HG03378 (cell line): Measurements from ENCODE around the gene PLEKHN1.
"Not testable (repeated sequence)": the region's sequence is repeated elsewhere in the genome, so short reads cannot be mapped to it uniquely, and the experiment has no call there.

Experiments
- ATAC-seq: cut with Tn5 transposase; IDR thresholded peaks from one replicate; pipeline ENCODE4 v1.9.1; 2021; ENCODE audit warnings: mild to moderate bottlenecking, moderate library complexity; ENCODE audit not compliant: unreplicated experiment

The PLEKHN1 gene

DNA sequence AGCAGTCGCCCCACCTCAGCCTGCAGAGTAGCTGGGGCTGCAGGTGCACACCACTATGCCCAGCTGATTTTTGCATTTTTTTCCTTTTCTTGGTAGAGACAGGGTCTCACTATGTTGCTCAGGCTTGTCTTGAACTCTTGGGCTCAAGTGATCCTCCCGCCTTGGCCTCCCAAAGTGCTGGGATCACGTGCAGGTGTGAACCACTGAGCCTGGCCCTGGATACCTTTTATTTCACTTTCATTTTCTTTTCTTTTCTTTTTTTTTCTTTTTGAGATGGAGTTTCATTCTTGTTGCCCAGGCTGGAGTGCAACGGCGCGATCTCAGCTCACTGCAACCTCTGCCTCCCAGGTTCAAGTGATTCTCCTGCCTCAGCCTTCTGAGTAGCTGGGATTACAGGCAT lies 25.0 kb downstream of the PLEKHN1 start:
- not testable (repeated sequence) for ATAC-seq

DNA sequence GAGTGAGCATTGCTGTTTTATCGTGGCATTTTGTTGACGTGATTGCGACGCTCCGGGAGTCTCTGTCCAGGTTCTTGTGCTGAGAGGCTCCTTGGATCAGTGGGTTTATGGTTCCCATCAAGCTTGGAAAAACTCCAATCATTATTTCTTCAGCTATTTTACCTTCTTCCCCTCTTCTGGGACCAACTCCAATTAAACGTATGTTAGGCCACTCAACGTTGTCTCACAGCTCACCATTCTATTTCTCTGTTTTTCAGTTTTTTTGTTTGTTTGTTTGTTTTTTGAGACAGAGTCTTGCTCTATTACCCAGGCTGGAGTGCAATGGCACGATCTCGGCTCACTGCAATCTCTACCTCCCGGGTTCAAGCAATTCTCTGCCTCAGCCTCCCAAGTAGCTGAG lies 25.6 kb downstream of the PLEKHN1 start:
- no peak for ATAC-seq

DNA sequence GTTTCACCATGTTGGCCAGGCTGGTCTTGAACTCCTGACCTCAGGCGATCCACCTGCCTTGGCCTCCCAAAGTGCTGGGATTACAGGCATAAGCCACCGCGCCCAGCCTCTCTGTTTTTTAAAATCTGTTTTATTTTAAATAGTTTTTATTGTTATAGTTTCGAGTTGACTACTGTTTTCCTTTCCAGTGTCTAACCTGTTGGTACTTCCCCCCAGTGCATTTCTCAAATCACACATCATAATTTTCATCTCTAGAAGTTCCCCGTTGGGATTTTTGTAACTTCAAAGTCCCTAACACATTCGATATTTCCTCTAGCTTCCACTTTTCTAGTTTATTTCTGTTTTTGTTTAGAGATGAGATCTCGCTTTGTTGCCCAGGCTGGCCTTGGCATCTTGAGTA lies 26.1 kb downstream of the PLEKHN1 start:
- no peak for ATAC-seq

DNA sequence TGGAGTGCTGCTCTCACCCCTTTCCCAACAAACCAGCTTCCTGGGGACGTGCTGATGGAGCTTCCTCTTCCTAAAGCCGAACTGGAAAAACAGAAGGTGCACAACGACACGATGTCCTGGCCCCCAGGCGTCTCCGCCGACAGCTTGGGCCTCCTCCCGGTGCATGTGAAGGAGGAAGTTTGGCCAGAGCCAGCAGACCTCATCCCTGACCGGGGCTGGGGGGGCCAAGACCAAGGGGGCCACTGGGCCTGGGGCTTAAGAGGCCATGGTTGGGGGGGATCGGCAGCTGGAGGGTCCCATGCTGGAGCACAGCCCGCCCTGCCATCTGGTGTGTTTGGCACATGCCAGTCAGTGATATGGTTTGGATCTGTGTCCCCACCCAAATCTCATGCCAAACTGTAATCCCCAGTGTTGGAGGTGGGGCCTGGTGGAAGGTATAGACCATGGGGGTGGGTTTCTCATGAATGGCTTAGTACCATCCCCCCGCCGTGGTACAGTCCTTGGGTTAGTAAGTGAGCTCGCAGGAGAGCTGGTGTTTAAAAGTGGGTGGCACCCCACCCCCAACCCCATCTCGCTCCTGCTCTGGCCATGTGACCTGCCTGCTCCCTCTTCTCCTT lies 27.2 kb downstream of the PLEKHN1 start:
- no peak for ATAC-seq

DNA sequence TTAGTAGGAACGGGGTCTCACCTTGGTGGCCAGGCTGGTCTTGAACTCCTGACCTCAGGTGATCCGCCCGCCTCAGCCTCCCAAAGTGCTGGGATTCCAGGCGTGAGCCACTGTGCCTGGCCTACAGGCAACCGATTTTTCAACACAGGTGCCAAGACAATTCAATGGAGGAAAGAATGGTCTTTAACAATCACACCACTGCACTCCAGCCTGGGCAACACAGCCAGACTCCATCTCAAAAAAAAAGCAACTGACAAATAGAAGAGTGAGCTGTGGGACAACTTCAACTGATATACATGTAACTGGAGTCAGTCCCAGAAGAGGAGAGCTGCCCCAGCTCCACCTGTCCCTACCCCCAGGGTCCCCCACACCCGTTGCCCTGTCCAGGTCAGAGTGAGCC lies 28.3 kb downstream of the PLEKHN1 start:
- not testable (repeated sequence) for ATAC-seq

DNA sequence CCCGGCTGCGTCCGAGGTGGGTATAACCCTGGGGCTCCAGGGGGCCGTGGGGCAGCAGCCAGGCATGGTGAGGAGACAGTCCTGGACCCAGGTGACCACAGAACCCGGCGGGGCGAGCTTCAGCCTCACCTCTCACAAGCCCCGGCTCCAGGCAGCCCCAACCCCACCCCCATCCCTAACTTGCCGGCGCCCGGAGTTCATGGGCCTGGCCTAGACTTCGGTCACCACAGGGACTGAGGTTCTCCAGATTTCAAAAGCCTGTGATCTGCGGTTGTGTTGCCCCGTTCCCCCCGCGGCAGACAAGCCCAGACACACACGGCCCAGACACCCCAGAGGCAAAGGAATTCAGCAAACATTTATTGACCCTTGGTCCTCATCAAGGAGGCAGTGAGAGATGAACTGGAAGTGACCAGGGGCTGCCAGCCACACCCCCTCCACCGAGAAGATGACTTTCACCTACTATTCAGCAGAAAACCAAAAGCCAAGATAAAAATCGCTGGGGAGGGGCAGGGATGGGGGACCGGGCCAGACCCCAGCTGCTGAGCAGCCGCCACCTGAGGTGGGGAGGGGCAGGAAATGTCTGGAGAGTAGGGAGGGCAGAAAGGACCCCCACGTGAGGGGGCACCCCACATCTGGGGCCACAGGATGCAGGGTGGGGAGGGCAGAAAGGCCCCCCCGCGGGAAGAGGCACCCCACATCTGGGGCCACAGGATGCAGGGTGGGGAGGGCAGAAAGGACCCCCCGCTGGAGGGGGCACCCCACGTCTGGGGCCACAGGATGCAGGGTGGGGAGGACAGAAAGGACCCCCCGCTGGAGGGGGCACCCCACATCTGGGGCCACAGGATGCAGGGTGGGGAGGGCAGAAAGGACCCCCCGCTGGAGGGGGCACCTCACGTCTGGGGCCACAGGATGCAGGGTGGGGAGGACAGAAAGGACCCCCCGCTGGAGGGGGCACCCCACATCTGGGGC lies 29.7 kb downstream of the PLEKHN1 start:
- no peak for ATAC-seq

DNA sequence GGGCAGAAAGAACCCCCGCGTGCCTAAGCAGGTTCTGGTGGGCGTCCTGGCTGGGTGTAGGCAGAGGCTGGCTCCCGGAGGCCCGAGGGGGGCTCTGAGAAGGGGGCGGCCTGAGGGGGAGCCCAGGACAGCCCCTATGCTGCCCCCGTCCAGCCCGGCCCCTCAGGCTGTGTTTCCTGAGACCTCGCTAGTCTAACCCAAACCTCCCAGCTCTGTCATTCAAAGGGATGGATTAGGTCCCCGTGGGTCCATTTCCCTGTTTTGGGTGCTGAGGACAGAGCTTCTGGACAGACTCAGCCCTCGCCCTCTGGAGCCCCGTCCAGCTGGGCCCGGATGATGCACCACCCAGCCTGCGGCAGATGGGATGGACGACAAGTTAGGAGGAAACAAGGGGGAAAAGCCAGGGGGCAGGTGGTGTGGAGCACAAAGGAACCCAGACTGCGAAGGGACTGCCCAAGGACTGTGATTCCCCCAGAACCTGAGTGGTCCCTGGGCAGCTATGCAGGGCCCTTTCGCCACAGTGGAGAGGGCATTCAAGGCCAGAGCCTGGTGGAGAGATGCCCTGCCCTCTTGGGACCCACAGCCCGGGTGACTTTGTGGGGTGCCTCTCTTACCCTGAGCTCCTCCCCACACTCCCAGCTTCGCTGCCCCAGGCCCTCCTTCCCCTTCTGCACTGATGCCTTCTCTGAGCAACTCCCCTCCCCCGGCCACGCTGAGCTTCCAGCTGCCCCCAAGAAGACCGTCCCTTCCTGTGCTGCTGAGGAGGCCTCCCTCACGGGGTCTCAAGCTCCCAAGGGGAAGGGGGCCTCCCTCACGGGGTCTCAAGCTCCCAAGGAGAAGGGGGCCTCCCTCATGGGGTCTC lies 30.8 kb downstream of the PLEKHN1 start:
- no peak for ATAC-seq

DNA sequence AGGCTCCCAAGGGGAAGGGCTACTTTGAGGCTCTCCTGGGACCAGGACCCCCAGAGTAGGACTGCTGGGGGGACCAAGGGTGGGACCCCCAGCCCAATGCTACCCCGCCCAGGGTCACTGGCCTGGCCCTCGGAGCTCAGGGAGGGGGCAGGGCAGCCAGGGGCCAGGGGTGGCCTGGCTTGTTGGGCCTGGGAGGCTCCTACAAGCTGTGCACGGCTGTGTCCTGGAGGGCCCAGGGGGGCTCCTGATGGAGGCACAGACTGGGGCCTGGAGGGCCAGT lies 31.4 kb downstream of the PLEKHN1 start:
- no peak for ATAC-seq

DNA sequence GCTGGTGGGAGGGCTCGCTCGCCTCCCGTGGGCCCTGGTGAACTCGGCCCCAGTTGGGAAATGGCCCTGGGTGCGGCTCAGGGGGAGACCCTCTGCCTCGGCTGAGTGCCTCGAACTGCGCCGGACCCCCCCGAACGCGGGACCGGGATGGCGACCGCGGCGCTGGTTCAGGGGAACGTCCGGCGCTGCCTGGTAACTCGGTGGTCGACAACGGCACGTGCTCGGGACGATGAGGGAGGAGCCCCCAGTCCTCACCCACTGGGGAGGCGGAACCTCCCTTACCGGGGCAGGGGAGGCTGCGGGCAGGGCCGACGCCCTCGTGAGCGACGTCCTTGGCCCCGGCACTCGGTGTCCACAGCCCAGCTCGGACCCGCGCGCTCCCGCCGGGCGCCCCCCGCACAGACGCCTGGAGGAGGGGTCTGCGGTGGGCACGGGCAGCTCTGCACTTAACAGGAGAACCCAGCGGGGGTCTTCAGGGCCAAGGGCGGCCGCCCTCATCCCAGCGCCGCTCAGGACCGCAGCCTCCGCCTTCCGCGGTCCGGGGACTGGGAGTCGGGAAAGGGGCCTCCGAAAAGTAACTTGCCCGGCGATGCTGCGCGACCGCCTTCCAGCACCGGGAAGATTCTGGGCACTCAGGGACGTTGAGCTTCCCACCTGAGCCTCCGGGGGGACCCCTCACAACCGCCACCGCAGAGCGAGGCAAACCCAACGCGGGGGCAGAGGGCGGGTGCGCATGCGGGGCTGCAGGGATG lies 31.9 kb downstream of the PLEKHN1 start:
- no peak for ATAC-seq

DNA sequence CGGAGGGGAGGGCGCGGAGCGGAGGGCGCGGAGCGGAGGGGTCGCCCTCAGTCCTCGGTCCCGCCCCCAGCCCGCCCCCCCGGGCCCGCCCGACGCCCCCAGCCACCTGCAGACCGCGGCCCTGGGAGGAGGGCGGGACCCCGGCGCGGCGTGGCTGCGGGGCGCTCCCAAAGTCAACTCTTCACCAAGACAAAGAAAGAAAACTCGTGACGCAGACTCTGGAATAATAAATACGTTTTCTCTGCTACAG lies 32.4 kb downstream of the PLEKHN1 start:
- ATAC-seq = no peak

DNA sequence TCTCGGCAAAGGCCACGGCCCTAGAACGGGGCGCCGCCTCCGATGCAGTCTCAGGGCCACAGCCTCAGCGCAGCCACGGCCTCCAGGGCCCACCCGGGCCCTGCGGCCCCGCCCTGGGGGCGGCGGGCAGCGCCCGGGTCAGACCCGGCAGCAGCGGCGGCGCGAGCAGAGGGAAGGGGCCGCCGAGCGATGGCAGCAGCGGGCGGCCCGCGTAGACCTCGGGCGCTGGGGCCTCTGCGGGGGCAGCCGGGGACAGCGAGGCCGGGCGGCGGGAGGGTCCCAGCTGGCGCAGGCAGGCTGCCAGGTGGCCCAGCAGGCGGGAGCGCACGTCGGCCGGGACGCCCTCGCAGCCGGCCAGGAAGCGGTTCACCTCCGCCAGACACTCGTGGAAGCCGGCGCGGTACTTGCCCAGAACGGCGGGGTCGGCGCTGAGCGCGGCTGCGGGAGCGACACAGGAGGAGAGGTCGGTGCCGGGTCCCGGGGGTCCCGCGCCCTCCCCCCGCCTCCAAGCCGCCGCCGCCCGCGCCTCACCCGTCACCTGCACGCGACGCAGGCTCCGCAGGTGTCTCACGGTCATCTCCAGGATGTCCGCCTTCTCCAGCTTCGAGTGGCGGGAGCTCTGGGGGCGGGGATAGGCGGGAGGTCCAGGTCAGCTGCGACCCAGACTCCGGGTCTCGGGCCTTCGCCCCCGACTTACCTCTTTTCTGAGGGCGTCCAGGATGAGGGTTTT lies 32.9 kb downstream of the PLEKHN1 start:
- ATAC-seq = no peak

DNA sequence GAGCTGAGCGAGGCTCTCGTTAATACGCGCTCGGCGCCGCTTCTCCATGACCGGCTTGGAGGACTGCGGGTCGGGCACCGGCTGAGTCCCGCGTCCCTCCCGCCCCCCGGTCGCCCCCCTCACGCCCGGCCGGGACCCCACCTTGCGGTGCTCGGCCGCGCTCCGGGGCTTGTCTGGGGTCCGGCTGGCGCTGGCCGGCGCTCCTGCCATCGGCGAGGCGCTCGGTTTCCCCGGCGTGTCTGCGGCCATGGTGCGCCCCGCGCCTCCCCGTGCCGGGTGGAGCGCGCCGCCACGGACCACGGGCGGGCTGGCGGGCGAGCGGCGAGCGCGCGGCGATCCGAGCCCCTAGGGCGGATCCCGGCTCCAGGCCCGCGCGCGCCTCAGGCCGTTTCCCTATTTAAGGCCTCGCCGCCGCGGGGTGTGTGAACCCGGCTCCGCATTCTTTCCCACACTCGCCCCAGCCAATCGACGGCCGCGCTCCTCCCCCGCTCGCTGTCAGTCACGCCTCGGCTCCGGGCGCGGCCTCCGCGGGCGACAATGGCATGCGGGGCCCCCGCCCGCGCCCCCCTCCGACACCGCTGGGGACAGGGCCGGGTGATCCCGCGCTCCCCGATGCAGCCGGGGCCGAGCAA lies 33.6 kb downstream of the PLEKHN1 start, which contains the start of gene HES4:
HES4 (minus strand) TSS at position 373 of the 632 bp plus-strand sequence; CDS start at position 249, 124 bp downstream.
- no peak for ATAC-seq

DNA sequence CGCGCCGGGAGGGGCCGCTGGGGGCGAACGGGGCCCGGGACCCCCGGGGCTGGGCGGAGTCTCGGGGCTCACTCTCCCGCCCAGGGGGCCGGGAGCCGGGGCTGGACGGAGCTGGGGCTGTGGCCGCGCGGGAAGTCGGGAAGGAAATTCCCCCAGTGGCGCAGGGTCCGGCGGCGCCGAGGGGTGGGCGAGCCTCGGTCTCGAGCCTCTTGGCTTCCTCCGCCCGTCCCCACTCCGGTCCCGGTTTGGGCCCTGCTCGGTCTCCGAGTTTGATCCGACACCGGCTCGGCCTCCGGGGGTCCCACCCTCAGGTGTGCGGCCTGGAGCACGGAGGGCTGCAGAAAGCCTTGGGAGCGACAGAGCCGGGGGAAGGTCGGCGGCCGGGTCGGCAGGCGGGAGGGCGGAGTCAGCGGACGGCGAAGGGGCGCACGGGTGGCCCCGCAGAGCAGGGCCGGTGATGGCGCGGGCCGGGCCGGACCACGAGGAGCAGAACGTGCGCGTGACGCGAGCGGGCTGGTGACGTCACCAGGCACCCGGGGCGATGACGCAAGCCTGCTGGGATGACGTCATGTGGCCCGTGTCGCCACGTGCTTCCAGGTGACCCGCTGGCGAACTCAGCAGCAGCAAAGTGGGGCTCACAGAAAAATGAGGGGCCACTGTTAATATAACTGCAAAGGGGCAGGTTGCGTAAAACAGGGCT lies 34.2 kb downstream of the PLEKHN1 start:
- ATAC-seq = no peak

DNA sequence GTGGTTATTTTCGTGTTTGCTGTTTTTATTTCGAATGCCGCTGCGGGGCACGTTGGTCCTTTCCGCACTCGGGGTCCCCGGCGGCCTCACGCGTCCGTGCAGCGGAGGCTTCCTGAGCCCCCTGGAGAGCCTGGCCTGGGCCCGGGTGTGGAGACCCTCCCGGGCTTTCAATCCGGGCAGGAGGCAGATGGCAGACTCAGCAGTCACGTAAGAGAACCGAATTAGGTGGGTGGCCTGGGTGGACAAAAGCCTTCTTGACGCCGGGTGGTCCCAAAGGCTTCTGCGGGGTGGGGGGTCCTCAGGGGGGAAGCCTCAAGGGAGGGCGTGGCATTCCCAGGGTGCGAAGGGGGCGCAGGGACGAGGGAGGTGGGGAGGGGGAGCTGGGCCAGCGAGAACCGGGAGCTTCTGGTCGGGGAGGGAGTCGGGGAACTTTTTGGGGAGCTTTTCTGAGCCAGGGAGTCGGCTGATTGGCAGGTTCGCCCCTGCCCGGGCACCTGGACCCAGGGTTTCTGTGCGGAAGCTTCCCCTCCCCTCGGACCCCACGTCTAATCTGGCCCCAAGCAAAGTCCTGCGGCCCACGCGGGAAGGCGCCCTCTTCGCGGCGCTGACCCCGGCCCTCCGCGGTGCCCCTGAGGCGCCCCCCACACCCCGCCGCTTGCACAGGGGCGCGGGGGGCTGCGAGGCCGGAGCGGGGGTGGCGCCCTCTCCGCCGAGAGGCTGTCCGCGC lies 34.9 kb downstream of the PLEKHN1 start:
- ATAC-seq = no peak

DNA sequence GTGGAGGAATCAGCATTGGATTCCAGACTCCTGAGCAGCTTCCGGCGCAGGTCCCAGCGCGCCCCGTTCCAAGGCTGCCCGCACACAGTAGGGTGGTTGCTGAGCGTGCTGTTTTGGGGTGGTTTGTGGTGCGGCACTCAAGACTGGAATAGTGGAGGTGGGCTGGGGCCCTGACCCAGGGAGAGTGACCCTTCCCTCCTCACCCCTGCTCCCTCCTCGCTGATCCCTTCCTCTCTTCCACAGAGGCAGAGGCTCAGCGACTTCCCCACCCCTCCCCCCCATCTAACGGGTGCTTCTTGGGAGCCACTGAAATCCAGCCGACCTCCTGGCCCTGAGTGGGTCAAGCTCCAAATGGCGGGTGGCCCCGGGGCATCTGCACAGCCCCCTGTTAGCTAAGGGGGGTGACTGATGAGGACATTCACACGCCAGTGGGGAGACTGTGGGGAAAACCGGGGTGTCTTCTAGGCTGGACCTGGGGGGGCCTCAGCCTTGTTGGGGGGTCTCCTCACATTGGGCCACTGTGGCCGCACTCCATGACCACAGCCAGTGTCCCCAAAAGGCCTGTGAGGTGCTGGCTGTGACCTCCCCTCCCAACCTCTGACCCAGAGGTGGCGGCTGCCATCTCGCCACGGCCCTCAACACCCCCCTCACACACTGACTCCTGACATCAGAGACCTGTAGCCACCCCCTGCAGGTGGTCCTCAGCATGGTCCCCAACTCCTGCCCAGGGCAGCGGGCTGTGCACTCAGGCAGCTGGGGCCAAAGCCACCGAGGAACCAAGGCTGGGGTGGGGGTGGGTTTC lies 37.5 kb downstream of the PLEKHN1 start:
- ATAC-seq = no peak

DNA sequence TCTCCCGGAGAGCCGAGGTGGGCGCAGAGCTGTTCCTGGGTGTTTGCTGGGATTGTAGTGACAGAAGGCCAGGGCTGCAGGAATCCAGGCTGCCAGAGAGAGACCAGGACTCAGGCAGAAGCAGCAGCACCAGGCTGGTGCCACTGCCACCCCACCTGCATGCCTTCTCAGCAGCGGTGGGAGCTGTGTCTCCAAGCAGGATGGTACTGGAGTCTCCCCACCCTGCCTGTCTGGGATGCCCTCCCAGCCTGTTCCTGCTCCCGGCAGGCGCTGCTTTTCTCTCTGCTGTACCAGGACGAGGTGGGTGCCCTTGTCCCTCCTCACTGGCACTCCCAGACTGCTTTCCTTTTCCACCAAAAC lies 38.1 kb downstream of the PLEKHN1 start:
- ATAC-seq = no peak

DNA sequence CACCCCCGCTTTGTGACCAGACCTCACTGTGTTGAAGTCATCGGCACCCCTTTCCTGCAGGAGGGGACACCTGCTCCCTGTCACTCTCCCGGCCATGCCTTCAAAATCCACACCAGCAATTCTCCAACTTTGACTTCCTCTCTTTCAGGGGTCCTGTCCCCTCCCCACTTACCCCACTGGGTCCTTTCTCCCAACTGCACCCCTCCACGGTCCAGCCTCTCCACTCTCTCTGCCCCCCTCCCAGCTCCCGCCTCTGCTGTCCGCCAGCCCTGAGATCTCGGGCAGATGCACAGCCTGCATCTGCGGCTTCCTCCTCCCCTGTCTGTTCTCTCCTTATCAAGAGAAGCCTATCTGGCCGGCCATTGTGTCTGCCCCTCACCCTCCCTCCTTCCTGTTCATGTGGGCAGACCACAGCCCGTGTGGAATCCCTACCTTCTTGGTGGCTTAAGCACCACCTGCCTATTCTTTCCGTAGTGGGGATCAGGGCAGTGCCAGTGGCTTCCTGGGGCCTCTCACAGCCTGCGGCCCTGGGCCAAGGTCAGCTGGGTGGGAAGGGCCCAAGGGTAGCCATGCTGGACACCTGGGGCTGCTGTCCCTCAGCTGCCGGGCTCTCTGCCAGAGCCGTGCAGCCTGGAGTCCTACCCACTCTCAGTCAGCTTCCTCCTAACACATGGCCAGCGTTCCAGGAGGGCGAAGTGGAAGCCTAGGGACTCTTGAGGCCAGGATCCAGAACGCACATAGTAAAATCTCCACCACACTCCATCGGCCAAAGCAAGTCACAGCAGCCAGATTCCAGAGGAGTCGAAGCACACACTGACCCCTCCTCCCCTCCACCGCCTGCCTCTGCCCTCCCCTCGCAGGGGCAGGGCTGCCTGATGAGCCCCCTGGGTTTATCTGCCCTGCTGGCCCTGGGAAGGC lies 38.8 kb downstream of the PLEKHN1 start:
- ATAC-seq = no peak
